Adipocyte (in vitro differentiated cells): Measurements from ENCODE around the gene SDE2.
"Not testable (repeated sequence)": the region's sequence is repeated elsewhere in the genome, so short reads cannot be mapped to it uniquely, and the experiment has no call there.

Experiments used
- DNase-seq: peaks from one replicate; pipeline ENCODE4 v3.0.0-alpha.2; 2015; ENCODE audit warnings: low read depth
- H3K27me3 ChIP-seq: replicated peaks from 2 replicates; pipeline ENCODE4 v1.7.0; 2013; ENCODE audit warnings: mild to moderate bottlenecking, low read length, moderate library complexity; ENCODE audit not compliant: control insufficient read depth, insufficient read depth
- H3K36me3 ChIP-seq: 2 replicates; pipeline ENCODE4 v1.7.0; 2013; ENCODE audit warnings: low read length, mild to moderate bottlenecking, moderate library complexity; ENCODE audit not compliant: control insufficient read depth, insufficient read depth, severe bottlenecking
- H3K4me1 ChIP-seq: 2 replicates; pipeline ENCODE4 v1.7.0; 2013; ENCODE audit warnings: mild to moderate bottlenecking, low read length, moderate library complexity; ENCODE audit not compliant: control insufficient read depth, insufficient read depth
- H3K4me3 ChIP-seq: 2 replicates; pipeline ENCODE4 v1.7.0; 2013; ENCODE audit warnings: mild to moderate bottlenecking, low read length, moderate library complexity
- H3K9ac ChIP-seq: 2 replicates; pipeline ENCODE4 v1.7.0; 2013; ENCODE audit warnings: mild to moderate bottlenecking, low read length, moderate library complexity
- H3K9me3 ChIP-seq: 2 replicates; pipeline ENCODE4 v1.7.0; 2013; ENCODE audit warnings: mild to moderate bottlenecking, low read length, moderate library complexity; ENCODE audit not compliant: control insufficient read depth

Gene SDE2

DNA sequence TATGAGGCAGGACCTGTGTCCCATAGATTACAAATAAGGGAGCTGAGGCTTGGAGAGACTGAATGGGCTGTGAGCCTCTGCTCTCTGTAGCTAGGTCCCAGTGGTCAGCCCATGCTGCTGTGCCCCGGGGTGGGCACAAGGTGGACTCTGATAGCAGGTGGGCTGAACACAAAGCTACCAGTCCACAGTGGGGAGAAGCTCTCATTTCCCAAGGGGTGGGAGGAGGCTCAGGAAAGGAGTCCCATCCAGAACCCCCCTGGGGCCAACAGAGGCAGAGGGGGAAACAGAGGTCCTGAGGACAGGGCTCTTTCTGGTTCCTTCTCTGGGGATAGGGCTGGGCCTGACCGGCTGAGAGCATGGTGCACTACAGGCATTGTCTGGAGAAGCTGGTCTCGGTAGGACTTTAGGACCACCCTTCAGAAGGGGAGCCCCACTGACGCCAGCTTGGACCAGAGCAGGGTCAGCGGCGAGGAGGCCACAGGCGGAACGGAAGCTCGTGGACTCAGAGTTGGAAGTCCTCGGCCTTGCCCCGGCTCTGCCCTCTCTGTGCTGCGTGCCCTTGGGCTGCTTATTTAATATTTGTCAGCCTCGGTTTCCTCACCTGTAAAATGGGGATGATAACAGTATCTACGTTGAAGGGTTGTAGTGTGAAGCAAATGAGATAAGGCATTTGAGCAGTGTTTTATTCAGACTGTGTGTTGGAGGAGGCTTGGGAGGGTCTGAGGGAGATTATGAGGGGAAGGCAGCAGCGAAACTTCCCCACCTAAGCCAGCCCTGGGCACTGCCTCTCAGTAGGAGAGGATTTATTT lies 26.6 kb downstream of the SDE2 start:
- Histone ChIP-seq H3K4me3 (no peak overlapping the region), H3K9me3 (no peaks in the 10 kb centered on the region), H3K27me3 (no peaks in the 10 kb centered on the region), H3K36me3 (no peaks in the 10 kb centered on the region), H3K9ac (no peak overlapping the region), H3K4me1 (no peaks in the 10 kb centered on the region)
- no peak for DNase-seq

DNA sequence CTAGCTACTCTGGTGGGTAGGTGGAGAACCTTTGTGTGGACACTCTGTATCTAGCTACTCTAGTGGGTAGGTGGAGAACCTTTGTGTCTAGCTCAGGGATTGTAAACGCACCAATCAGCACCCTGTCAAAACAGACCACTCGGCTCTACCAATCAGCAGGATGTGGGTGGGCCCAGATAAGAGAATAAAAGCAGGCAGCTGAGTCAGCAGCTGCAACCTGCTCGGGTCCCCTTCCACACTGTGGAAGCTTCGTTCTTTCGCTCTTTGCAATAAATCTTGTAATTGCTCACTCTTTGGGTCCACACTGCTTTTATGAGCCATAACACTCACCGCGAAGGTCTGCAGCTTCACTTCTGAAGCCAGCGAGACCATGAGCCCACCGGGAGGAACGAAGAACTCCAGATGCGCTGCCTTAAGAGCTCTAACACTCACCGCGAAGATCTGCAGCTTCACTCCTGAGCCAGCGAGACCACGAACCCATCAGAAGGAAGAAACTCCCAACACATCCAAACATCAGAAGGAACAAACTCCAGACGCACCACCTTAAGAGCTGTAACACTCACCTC lies 28.5 kb downstream of the SDE2 start:
- H3K9ac ChIP-seq, H3K9me3 ChIP-seq, DNase-seq, H3K36me3 ChIP-seq, H3K4me3 ChIP-seq, H3K27me3 ChIP-seq, H3K4me1 ChIP-seq: not testable (repeated sequence)

DNA sequence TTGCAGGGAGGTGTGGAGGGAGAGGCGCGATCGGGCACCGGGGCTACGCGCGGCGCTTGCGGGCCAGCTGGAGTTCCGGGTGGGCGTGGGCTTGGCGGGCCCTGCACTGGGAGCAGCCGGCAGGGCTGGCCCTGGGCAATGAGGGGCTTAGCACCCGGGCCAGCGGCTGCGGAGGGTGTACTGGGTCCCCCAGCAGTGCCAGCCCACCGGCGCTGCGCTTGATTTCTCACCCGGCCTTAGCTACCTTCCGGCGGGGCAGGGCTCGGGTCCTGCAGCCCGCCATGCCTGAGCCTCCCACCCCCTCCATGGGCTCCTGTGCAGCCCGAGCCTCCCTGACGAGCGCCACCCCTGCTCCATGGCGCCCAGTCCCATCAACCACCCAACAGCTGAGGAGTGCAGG lies 29.4 kb downstream of the SDE2 start:
- not testable (repeated sequence) for H3K4me1 ChIP-seq, H3K9ac ChIP-seq, H3K36me3 ChIP-seq, H3K27me3 ChIP-seq, DNase-seq, H3K9me3 ChIP-seq, H3K4me3 ChIP-seq

DNA sequence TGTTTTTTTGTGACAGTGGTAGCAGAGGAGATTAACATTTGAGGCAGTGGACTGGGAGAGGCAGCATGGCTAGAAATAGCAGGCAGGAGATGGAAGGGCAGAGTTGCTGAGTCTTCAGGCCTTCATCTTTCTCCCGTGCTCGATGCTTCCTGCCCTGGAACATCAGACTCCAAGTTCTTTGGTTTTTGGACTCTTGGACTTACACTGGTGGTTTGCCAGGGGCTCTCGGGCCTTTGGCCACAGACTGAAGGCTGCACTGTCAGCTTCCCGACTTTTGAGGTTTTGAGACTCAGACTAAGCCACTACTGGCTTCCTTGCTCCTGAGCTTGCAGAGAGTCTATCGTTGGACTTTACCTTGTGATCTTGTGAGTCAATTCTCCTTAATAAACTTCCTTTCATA lies 33.9 kb downstream of the SDE2 start:
- Histone ChIP-seq H3K27me3 (peaks cover 13% of the 10 kb centered on the region), H3K4me1 (no peaks in the 10 kb centered on the region), H3K9me3 (no peaks in the 10 kb centered on the region), H3K4me3 (no peak overlapping the region), H3K9ac (no peak overlapping the region), H3K36me3 (no peaks in the 10 kb centered on the region)
- DNase-seq = no peak

DNA sequence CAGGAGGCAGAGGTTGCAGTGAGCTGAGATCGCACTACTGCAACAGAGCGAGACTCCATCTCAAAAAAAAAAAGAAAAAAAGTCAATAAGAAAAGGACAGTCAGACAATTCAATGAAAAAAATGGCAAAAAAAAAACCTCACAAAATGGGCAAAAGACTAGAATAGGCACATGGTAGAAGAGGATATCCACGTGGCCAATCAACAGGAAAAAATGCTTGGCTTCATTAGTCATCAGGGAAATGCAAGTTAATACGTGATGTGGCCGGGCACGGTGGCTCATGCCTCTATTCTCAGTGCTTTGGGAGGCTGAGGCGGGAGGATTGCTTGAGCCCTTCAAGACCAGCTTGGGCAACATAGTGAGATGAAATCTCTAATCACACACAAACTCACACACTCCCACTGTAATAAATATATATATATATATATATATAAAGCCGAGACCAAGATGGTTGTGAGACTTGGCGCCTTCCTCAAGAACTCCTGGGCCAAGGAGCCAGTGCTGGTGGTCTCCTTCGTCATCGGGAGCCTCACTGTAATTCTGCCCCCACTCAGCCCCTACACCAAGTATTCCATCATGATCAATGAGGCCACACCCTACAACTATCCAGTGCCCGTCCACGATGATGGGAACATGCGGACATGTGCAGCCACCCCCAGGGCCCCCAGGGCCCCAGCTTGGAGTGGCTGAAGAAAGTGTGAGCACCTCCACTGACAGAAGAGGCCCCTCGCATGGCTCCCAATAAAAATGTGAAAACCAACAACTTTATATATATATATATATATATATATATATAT lies 35.2 kb downstream of the SDE2 start:
- no peak overlapping the region for H3K9ac ChIP-seq
- H3K4me1 ChIP-seq = no peaks in the 10 kb centered on the region
- no peaks in the 10 kb centered on the region for H3K9me3 ChIP-seq
- no peak overlapping the region for H3K4me3 ChIP-seq
- H3K27me3 ChIP-seq = peaks cover 13% of the 10 kb centered on the region
- DNase-seq = no peak
- H3K36me3 ChIP-seq = no peaks in the 10 kb centered on the region

DNA sequence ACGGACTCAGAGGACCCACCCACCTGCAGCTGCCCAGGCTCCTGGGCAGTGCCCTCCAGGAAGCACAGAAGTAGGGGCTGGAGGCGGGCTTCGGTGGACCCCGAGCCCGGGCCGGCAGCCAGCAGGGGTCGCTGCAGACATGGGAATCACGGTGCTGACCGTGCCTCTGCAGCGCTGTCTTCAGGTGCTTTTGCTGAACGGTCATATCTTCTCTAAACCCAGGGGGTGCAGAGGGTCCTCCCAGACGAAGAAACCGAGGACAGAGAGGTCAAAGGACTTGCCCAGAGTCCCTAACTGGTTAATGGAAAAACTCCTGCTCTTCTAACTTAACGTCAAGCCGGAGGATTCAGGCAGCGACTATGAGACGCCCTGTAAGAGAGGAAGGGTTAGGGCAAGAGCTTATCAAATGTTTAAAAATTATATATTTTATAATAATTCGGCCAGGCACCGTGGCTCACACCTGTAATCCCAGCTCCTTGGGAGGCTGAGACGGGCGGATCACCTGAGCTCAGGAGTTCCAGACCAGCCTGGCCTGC lies 36.6 kb downstream of the SDE2 start:
- Histone ChIP-seq H3K27me3 (peaks cover 13% of the 10 kb centered on the region), H3K9me3 (no peaks in the 10 kb centered on the region), H3K4me1 (no peaks in the 10 kb centered on the region), H3K9ac (no peak overlapping the region), H3K36me3 (no peaks in the 10 kb centered on the region), H3K4me3 (no peak overlapping the region)
- peak; percentile 14 for DNase-seq

DNA sequence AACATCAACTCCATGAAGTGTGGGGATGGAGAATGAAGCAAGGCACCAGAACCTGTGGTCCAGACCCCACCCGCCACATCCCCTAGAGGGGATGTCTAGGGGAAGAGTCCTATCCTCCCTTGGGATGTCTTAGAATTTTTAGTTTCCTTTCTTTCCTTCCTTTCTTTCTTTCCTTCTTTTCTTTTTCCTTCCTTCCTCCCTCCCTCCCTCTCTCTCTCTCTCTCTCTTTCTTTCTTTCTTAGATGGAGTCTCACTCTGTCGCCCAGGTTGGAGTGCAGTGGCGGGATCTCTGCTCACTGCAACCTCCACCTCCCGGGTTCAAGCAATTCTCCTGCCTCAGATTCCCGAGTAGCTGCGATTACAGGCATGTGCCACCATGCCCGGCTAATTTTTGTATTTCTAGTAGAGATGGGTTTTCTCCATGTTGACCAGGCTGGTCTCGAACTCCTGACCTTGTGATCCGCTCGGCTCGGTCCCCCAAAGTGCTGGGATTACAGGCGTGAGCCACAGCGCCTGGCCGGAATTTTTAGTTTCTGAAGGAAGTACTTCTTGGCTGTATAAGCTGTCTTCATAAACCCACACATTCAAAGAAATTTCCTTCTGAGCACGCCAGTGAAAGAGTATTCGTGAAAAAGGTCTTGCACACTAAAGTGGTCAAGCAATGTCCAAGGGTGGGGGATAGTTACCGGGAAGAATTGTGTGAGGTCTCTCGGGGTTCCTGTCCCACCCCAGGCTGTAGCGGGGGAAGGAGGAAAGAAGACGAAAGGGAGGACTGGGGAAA lies 37.3 kb downstream of the SDE2 start:
- peaks cover 13% of the 10 kb centered on the region for H3K27me3 ChIP-seq
- no peaks in the 10 kb centered on the region for H3K4me1 ChIP-seq
- DNase-seq = no peak
- H3K36me3 ChIP-seq = no peaks in the 10 kb centered on the region
- no peak overlapping the region for H3K9ac ChIP-seq
- no peaks in the 10 kb centered on the region for H3K9me3 ChIP-seq
- no peak overlapping the region for H3K4me3 ChIP-seq

DNA sequence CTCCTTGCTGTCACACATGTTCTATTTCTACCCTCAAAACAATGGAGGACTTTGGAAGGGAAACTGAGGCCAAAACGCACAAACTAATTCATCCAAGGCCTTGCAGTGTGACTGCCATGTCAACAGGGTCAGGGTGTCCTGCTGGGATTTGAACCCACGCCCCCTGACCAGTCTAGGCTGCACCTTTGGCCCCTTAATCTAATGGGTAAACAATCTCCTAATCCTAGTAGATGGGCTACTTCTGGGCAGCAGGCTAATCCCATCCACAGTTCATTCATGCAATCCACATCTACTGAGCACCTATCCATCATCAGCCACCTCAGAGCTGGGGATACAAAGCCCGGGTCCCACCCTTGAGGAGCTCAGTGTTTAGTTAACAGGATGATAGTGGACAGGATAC lies 41.1 kb downstream of the SDE2 start:
- H3K27me3 ChIP-seq = peaks cover 25% of the 10 kb centered on the region
- no peak overlapping the region for H3K4me3 ChIP-seq
- H3K9ac ChIP-seq = no peak overlapping the region
- H3K4me1 ChIP-seq = no peaks in the 10 kb centered on the region
- H3K36me3 ChIP-seq = no peaks in the 10 kb centered on the region
- H3K9me3 ChIP-seq = no peaks in the 10 kb centered on the region
- no peak for DNase-seq

DNA sequence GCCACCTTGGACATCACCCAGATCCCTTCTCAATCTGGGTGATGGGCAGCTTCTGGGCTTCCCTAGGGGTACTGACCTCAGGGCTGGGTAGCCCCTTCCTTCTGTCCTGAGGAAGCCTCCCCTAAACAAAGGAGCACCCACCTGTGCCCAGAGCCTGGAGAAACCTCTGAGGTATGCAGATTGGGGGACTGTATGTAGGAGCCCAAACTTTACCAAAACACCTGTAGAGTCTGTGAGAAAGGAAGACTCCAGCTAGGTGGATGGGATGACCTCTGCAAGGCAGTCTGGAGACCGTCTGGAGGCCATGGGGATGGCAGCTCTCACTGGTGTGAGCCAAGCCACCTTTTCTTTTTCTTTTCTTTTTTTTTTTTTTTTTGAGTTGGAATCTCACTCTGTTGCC lies 44.4 kb downstream of the SDE2 start:
- Histone ChIP-seq H3K9me3 (no peaks in the 10 kb centered on the region), H3K9ac (no peak overlapping the region), H3K4me1 (no peaks in the 10 kb centered on the region), H3K36me3 (no peaks in the 10 kb centered on the region), H3K4me3 (no peak overlapping the region), H3K27me3 (peaks cover 30% of the 10 kb centered on the region)
- DNase-seq = no peak

DNA sequence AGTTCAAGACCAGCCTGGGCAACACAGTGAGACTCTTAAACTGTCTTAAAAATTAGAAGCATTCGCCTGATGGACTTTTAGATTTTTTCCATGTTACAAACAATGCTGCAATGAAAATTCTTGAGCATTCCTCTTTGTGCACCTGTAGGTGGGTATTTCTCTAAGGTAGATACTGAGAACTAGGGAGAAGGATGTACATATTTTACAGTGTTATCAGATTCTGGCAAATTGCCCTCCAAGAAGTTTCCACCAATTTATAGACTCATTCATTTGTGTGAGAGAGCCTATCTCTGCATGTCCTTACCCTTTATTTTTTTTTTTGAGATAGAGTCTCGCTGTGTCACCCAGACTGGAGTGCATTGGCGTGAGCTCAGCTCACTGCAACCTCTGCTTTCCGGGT lies 45.8 kb downstream of the SDE2 start:
- no peak for DNase-seq
- H3K4me1 ChIP-seq = no peaks in the 10 kb centered on the region
- H3K36me3 ChIP-seq = no peaks in the 10 kb centered on the region
- no peaks in the 10 kb centered on the region for H3K9me3 ChIP-seq
- H3K4me3 ChIP-seq = no peak overlapping the region
- no peak overlapping the region for H3K9ac ChIP-seq
- peaks cover 42% of the 10 kb centered on the region for H3K27me3 ChIP-seq
